Epithelial cell of alveolus of lung (primary cell): Measurements from ENCODE around the gene SPIN1. TPM values are rescaled to one million over a fixed set of nuclear protein-coding genes. Genes with fewer than 3 reads are reported as not detected.

Source experiments
- total RNA-seq: library from RNA; depleted of rRNA; stranded (reverse); fragments of >200 nt; gene quantifications from 2 replicates; pipeline ENCODE4 v1.2.1, GENCODE V29; 2015

Gene SPIN1
- total RNA-seq = 70.5 and 85.2 TPM in 2 replicates

DNA sequence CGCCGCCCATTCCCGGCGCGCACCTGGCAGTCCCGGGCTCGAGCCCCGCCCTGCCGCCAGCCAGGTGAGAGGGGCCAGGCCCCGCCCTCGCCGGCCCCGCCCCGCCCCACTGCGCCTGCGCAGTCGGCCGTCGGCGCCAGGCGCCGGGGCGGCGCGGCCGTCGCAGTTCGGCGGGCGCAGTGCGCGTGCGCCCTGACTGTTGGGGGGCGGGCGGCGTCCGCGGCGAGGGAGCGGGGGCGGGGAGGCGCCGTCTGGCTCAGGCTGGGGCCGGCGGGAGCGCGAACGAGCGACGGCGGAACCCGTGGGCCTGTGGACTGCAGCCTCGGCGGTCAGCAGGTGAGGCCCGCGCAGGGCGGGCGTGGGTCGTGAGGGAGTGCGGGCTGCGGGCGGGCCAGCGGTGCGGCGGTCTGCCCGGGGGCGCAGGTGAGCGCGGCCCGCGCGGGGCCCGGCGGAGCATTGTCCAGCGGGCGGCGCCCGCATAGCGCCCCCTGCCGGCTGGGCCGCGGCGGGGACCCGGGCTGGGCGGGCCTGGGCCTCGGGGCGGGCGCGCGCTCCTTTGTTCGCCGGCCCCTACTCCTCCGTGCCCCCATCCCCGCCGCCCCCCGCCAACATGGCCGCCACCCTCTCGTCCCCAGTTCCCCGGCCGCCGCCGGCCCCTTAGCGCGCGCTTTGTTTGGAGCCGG, at the start of gene SPIN1:
SPIN1 (plus strand) TSS at position 242 of the 683 bp plus-strand sequence. CDS start 38,096 bp downstream, outside the sequence.

Other genes starting within 250 kb of the SPIN1 start
- not detected in 2 replicates for gene SPATA31C2, start 250.0 kb upstream of the SPIN1 start, total RNA-seq
- 0.52 TPM in 1 of 2 replicates, not detected in the other for gene NXNL2, start 146.7 kb downstream of the SPIN1 start, total RNA-seq